Measurements from ENCODE around the gene FGFR3. TPM values are rescaled to one million over a fixed set of nuclear protein-coding genes. Genes with fewer than 3 reads are reported as not detected.

The FGFR3 gene
- polyA plus RNA-seq, 1 of the 3 experiments (the other 2 are of a cell fraction), result 1.1 TPM

DNA sequence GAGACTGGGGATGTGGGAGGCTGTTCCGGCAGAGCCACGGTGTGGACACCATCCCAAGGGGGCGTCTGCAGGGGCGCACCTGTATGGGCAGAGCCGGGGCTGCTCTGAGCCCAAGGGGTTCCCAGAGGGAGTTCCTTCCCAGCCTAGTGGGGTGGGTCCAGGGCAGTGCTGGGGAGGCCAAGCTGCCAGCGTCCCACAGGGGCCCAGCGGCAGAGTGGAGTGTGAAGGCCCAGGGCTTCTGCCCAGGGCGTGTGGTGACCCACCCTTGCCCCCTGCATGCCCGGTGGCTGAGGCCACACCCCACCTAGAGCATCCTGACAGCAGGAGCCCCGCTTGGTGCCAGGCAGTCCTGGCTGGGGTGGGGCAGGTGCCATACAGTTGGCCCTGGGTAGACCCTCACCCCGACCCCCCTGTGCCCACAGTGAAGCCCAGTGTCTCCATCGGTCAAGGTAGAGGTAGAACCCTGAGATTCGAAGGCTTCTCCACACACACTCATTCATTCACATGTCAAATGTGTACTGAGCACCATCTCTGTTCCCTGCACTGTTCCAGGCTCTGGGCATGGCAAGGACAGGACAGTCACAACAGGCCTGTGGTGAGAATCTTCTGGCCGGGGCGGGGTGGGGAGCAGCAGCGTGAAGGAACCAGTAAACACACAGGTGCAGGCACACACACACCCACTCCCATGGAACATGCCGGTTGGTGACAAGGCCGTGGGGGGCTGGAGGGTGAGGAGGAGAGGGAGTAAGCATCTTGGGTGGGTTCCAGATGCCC lies 42.5 kb upstream of the FGFR3 start:
- H4K20me1 ChIP-seq (ENCODE audit: insufficient read depth), result 0 out of 2 replicates have a peak, but pooled peaks cover 3% of the 10 kb centered on the region
- no peak overlapping the region for H3K4me2 ChIP-seq
- no peaks in the 10 kb centered on the region for H3K36me3 ChIP-seq (replicated peaks in 1 of 2; ENCODE audit: control insufficient read depth in 1 of 2, insufficient read depth in 2 of 2, low read length in 1 of 2)
- H3K79me2 ChIP-seq (ENCODE audit: insufficient read depth), result no peaks in the 10 kb centered on the region
- H3K27me3 ChIP-seq (ENCODE audit: insufficient read depth), result no peaks in the 10 kb centered on the region
- no peaks in the 10 kb centered on the region for H3K9me3 ChIP-seq
- CTCF ChIA-PET, result interaction anchor here (0.6 to 12.0 kb wide), 6 partner anchors 14 to 59 kb away, joined by 3 to 88 read pairs (median 3); no protein-coding TSS in a partner anchor
- no peak overlapping the region for H3K9ac ChIP-seq
- H3K4me3 ChIP-seq (ENCODE audit: low read depth in 2 of 2, low read length in 1 of 2), result no peak overlapping the region
- H3K9me2 ChIP-seq, result no peaks in the 10 kb centered on the region
- H3F3A ChIP-seq (replicated peaks; ENCODE audit: insufficient read depth), result no peaks in the 10 kb centered on the region
- no peak overlapping the region for H2AFZ ChIP-seq (ENCODE audit: low read depth)
- no peak for DNase-seq
- H3K4me1 ChIP-seq (ENCODE audit: control insufficient read depth in 1 of 2, insufficient read depth in 2 of 2, low read depth in 1 of 2, low read length in 1 of 2), result peaks cover 0 to 29% of the 10 kb centered on the region in 2 experiments; a peak in 1 of 4 replicates
- TF ChIP-seq RXRA (IDR thresholded peaks at IDR 0.05; ENCODE audit: borderline replicate concordance, low read depth) (no peak), RFX5 (IDR thresholded peaks at IDR 0.05; ENCODE audit: low read length) (no peak), NRF1 (IDR thresholded peaks at IDR 0.05; ENCODE audit: low read depth, low read length) (no peak), MEF2A (IDR thresholded peaks at IDR 0.05; ENCODE audit: borderline replicate concordance, low read depth) (no peak), RAD21 (IDR thresholded peaks at IDR 0.05; ENCODE audit: low read length) (no peak), NFIC (IDR thresholded peaks at IDR 0.05; ENCODE audit: borderline replicate concordance) (no peak), RCOR1 (IDR thresholded peaks at IDR 0.05; ENCODE audit: low read length) (no peak)
- TF ChIP-seq, protein P1, sequence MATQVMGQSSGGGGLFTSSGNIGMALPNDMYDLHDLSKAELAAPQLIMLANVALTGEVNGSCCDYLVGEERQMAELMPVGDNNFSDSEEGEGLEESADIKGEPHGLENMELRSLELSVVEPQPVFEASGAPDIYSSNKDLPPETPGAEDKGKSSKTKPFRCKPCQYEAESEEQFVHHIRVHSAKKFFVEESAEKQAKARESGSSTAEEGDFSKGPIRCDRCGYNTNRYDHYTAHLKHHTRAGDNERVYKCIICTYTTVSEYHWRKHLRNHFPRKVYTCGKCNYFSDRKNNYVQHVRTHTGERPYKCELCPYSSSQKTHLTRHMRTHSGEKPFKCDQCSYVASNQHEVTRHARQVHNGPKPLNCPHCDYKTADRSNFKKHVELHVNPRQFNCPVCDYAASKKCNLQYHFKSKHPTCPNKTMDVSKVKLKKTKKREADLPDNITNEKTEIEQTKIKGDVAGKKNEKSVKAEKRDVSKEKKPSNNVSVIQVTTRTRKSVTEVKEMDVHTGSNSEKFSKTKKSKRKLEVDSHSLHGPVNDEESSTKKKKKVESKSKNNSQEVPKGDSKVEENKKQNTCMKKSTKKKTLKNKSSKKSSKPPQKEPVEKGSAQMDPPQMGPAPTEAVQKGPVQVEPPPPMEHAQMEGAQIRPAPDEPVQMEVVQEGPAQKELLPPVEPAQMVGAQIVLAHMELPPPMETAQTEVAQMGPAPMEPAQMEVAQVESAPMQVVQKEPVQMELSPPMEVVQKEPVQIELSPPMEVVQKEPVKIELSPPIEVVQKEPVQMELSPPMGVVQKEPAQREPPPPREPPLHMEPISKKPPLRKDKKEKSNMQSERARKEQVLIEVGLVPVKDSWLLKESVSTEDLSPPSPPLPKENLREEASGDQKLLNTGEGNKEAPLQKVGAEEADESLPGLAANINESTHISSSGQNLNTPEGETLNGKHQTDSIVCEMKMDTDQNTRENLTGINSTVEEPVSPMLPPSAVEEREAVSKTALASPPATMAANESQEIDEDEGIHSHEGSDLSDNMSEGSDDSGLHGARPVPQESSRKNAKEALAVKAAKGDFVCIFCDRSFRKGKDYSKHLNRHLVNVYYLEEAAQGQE (IDR thresholded peaks at IDR 0.05; ENCODE audit: low read depth, low read length), result no peak
- TF ChIP-seq, protein P2, sequence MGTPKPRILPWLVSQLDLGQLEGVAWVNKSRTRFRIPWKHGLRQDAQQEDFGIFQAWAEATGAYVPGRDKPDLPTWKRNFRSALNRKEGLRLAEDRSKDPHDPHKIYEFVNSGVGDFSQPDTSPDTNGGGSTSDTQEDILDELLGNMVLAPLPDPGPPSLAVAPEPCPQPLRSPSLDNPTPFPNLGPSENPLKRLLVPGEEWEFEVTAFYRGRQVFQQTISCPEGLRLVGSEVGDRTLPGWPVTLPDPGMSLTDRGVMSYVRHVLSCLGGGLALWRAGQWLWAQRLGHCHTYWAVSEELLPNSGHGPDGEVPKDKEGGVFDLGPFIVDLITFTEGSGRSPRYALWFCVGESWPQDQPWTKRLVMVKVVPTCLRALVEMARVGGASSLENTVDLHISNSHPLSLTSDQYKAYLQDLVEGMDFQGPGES (IDR thresholded peaks at IDR 0.05; ENCODE audit: low read depth, low read length), result no peak
- H3K27ac ChIP-seq (ENCODE audit: low read depth in 2 of 2, low read length in 1 of 2), result no peak overlapping the region
- POLR2A ChIA-PET, result no interaction called here
- WGBS (ENCODE audit: low lambda C conversion rate), result 81% methylated on average over 5 of the region's 18 CpGs

DNA sequence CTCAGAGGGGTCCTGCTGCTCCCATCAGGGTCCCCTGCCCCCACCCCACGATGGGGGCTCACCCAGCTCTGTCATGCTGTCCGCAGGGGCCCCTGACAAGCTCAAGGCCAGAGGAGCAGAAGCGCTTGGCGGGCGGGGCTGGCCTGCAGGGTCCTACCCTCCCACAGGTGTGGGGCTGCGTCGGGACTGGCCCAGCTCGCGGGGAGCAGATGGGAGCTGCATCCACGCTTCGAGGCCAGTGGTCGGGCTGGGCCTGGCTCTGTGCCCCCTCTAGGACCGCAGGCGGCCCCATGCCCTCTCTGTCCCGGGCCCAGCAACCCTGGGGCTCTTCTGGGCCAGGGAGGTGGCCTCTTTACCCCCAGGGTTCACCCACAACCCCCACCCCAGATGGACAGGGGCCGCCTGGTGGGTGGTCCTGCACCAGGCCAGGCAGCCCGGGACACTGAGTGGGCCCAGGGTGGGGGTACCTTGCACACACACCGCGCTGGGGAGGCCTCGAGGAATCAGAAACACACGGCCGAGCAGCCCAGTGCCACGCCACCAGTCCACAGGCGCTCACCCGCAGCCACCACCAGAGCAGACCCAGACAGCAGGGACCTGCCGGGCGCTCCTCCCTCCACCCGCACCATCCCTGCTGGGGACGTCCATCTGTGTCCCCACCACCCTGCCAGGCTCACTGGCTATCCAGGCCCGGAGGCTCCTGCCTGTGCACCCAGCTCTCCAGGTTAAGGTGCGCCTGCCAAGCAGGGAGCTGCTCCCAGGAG lies 41.8 kb upstream of the FGFR3 start:
- no peaks in the 10 kb centered on the region for H4K20me1 ChIP-seq (ENCODE audit: insufficient read depth)
- H3K36me3 ChIP-seq (replicated peaks in 1 of 2; ENCODE audit: control insufficient read depth in 1 of 2, insufficient read depth in 2 of 2, low read length in 1 of 2), result no peaks in the 10 kb centered on the region
- ChIA-PET CTCF (interaction anchor here (0.7 to 12.0 kb wide), 7 partner anchors 21 to 148 kb away, joined by 3 to 88 read pairs (median 4); partner anchors contain the start of gene TMEM129), POLR2A (no interaction called here)
- H3K27ac ChIP-seq (ENCODE audit: low read depth in 2 of 2, low read length in 1 of 2), result no peak overlapping the region
- no peak overlapping the region for H3K4me3 ChIP-seq (ENCODE audit: low read depth in 2 of 2, low read length in 1 of 2)
- H3K9ac ChIP-seq, result no peak overlapping the region
- H3K27me3 ChIP-seq (ENCODE audit: insufficient read depth), result no peaks in the 10 kb centered on the region
- H3K9me3 ChIP-seq, result no peaks in the 10 kb centered on the region
- H2AFZ ChIP-seq (ENCODE audit: low read depth), result no peak overlapping the region
- no peak overlapping the region for H3K4me2 ChIP-seq
- no peak for DNase-seq
- no peaks in the 10 kb centered on the region for H3K9me2 ChIP-seq
- H3K4me1 ChIP-seq (ENCODE audit: control insufficient read depth in 1 of 2, insufficient read depth in 2 of 2, low read depth in 1 of 2, low read length in 1 of 2), result peaks cover 0 to 36% of the 10 kb centered on the region in 2 experiments; a peak in 1 of 4 replicates
- no peaks in the 10 kb centered on the region for H3F3A ChIP-seq (replicated peaks; ENCODE audit: insufficient read depth)
- WGBS (ENCODE audit: low lambda C conversion rate), result 73% methylated on average over 4 of the region's 31 CpGs
- no peaks in the 10 kb centered on the region for H3K79me2 ChIP-seq (ENCODE audit: insufficient read depth)
- TF ChIP-seq MEF2A (IDR thresholded peaks at IDR 0.05; ENCODE audit: borderline replicate concordance, low read depth) (no peak), RAD21 (IDR thresholded peaks at IDR 0.05; ENCODE audit: low read length) (no peak), TCF12 (IDR thresholded peaks at IDR 0.05) (no peak)
- TF ChIP-seq, protein P3, sequence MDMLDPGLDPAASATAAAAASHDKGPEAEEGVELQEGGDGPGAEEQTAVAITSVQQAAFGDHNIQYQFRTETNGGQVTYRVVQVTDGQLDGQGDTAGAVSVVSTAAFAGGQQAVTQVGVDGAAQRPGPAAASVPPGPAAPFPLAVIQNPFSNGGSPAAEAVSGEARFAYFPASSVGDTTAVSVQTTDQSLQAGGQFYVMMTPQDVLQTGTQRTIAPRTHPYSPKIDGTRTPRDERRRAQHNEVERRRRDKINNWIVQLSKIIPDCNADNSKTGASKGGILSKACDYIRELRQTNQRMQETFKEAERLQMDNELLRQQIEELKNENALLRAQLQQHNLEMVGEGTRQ (IDR thresholded peaks at IDR 0.05; ENCODE audit: borderline replicate concordance, low read depth, low read length), result no peak
- TF ChIP-seq, protein P1 (IDR thresholded peaks at IDR 0.05; ENCODE audit: low read depth, low read length), result no peak

Data from SK-N-SH (cell line).